Immature natural killer cell (primary cell): ENCODE data around the gene WDR6. TPM values are rescaled to one million over a fixed set of nuclear protein-coding genes. Genes with fewer than 3 reads are reported as not detected.

Experiments used
- DNase-seq, 3 donors: peaks; one replicate each; pipeline ENCODE4 v3.0.0; 2022; ENCODE audit warnings: mixed read lengths in 1 of 3
- H3K27ac Mint-ChIP-seq, 6 donors: one replicate each; pipeline ENCODE4 v1.8.0; 2020; ENCODE audit warnings: mixed read lengths in 6 of 6, mild to moderate bottlenecking in 5 of 6, inconsistent platforms in 4 of 6, moderate library complexity in 3 of 6
- H3K27me3 Mint-ChIP-seq, 3 donors: one replicate each; pipeline ENCODE4 v1.8.0; 2020 to 2021; ENCODE audit warnings: low read depth in 3 of 3, mild to moderate bottlenecking in 3 of 3, mixed read lengths in 3 of 3, moderate library complexity in 3 of 3, inconsistent platforms in 1 of 3
- H3K36me3 Mint-ChIP-seq, 3 donors: one replicate each; pipeline ENCODE4 v1.8.0; 2020; ENCODE audit warnings: mixed read lengths in 3 of 3, inconsistent platforms in 2 of 3, mild to moderate bottlenecking in 2 of 3
- H3K4me1 Mint-ChIP-seq, 2 donors: one replicate each; pipeline ENCODE4 v1.8.0; 2020; ENCODE audit warnings: inconsistent platforms in 2 of 2, mild to moderate bottlenecking in 2 of 2, mixed read lengths in 2 of 2, moderate library complexity in 1 of 2
- H3K4me3 Mint-ChIP-seq, 5 donors: one replicate each; pipeline ENCODE4 v1.8.0; 2020; ENCODE audit warnings: mild to moderate bottlenecking in 5 of 5, mixed read lengths in 5 of 5, inconsistent platforms in 3 of 5, moderate library complexity in 3 of 5
- H3K9me3 Mint-ChIP-seq, 6 donors: one replicate each; pipeline ENCODE4 v1.8.0; 2020; ENCODE audit warnings: mild to moderate bottlenecking in 6 of 6, mixed read lengths in 6 of 6, inconsistent platforms in 4 of 6, moderate library complexity in 3 of 6
- polyA plus RNA-seq, 3 donors: library from polyadenylated mRNA; unstranded; fragments of 300-500 nt; fragmentation: Illumina TruSeq; gene quantifications; one replicate each; pipeline ENCODE4 v1.2.3, GENCODE V29; 2021

The WDR6 gene
- 100 to 1,000 TPM in 1 of 3 donors, 10 to 100 TPM in 2; 56.8 to 114 (median 70.6) TPM for polyA plus RNA-seq

DNA sequence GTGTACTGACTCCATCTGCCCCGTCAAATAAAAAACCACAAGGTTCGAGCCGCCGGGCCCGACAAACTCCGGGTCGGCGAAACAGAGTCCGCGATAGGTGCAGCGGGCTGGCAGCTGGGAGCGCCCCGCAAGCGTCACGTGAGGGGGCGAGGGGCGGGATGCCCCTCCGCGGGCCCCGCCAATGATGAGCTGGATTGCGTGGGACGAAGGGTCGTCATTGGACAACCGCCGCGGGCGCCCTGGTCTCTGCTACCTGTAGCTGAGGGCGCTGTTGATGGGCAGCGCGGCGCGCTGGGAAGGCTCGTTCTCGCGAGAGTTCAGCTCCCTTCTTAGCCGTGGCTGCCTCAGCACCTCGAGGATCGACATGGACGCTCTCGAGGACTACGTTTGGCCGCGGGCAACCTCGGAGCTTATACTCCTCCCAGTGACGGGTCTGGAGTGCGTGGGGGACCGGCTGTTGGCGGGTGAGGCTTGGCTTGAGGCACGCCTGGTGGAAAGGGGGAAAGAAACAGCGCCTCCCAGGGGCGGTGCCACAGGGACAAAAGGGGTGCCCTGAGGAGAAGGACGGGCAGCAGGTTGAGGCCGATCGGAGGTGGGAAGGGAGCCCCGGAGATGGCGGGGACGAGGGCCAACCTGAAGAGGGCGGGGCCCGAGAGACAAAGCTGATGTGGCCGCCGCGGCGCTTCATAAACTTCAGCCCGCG is at the start of gene WDR6:
Gene WDR6 (plus strand): TSS at position 324 of the 703 bp plus-strand sequence. CDS start 41 bp downstream, at position 365.
- peaks cover 0 to 10% (median 6%) of the 10 kb centered on the region in 3 donors for H3K27me3 Mint-ChIP-seq
- peak; percentile 96 to 97 (median 96) for DNase-seq
- peak within 1 kb of the TSS; percentile 97 to 100 (median 99) for H3K4me3 Mint-ChIP-seq
- no peaks in the 10 kb centered on the region for H3K36me3 Mint-ChIP-seq
- H3K9me3 Mint-ChIP-seq = no peaks in the 10 kb centered on the region
- H3K27ac Mint-ChIP-seq = peak within 1 kb of the TSS; percentile 93 to 99 (median 98)
- H3K4me1 Mint-ChIP-seq = peaks cover 28 to 36% of the 10 kb centered on the region in 2 donors

GRCh38 chr3:48960841-48961413 is 46.3 kb upstream of the WDR6 start:
- no peak for DNase-seq
- Mint-ChIP-seq H3K9me3 (no peaks in the 10 kb centered on the region), H3K36me3 (peaks cover 0 to 17% (median 10%) of the 10 kb centered on the region in 3 donors), H3K27ac (peak overlapping the region in 2 of 6 donors; percentile 36 to 51), H3K4me3 (no peak overlapping the region), H3K27me3 (peaks cover 0 to 1% (median 0%) of the 10 kb centered on the region in 3 donors), H3K4me1 (peaks cover 3 to 15% of the 10 kb centered on the region in 2 donors)

- no peak for DNase-seq
- Mint-ChIP-seq H3K4me3 (no peak overlapping the region), H3K27ac (peak overlapping the region in 5 of 6 donors; percentile 1 to 65 (median 12)), H3K4me1 (peaks cover 16 to 24% of the 10 kb centered on the region in 2 donors), H3K36me3 (peaks cover 0 to 18% (median 12%) of the 10 kb centered on the region in 3 donors), H3K27me3 (no peaks in the 10 kb centered on the region), H3K9me3 (no peaks in the 10 kb centered on the region)
These were observed 44.9 kb upstream of the WDR6 start for GRCh38 chr3:48962340-48962739.

DNA sequence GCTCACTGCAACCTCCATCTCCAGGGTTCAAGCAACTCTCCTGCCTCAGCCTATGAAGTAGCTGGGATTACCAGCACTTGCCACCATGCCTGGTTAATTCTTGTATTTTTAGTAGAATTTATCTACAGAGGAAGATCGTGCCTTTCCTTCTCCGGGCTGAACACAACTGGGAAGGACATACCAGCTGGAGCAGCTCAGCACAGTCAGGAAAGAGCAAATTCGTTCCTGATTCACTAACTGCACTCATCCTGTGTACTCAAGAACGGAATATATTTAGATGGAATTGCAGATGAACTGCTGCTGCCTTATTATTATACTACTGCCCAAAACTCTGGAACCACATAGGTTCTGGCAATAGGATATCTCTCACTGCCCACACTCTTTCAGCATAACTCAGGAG is 44.3 kb upstream of the WDR6 start:
- Mint-ChIP-seq H3K4me3 (no peak overlapping the region), H3K27ac (peak overlapping the region in 1 of 6 donors; percentile 6), H3K9me3 (no peaks in the 10 kb centered on the region), H3K27me3 (no peaks in the 10 kb centered on the region), H3K36me3 (peaks cover 0 to 16% (median 11%) of the 10 kb centered on the region in 3 donors), H3K4me1 (peaks cover 15 to 24% of the 10 kb centered on the region in 2 donors)
- DNase-seq = no peak

GRCh38 chr3:48963591-48963990 is 43.6 kb upstream of the WDR6 start:
- DNase-seq = no peak
- H3K4me1 Mint-ChIP-seq = peaks cover 15 to 24% of the 10 kb centered on the region in 2 donors
- no peak overlapping the region for H3K27ac Mint-ChIP-seq
- no peak overlapping the region for H3K4me3 Mint-ChIP-seq
- H3K36me3 Mint-ChIP-seq = peaks cover 0 to 16% (median 14%) of the 10 kb centered on the region in 3 donors
- no peaks in the 10 kb centered on the region for H3K27me3 Mint-ChIP-seq
- no peaks in the 10 kb centered on the region for H3K9me3 Mint-ChIP-seq

GRCh38 chr3:48966367-48966766 is 40.8 kb upstream of the WDR6 start:
- no peaks in the 10 kb centered on the region for H3K9me3 Mint-ChIP-seq
- no peaks in the 10 kb centered on the region for H3K27me3 Mint-ChIP-seq
- DNase-seq = no peak
- H3K36me3 Mint-ChIP-seq = peaks cover 3 to 36% (median 23%) of the 10 kb centered on the region in 3 donors
- H3K4me1 Mint-ChIP-seq = peaks cover 15 to 19% of the 10 kb centered on the region in 2 donors
- H3K4me3 Mint-ChIP-seq = no peak overlapping the region
- H3K27ac Mint-ChIP-seq = peak overlapping the region in 4 of 6 donors; percentile 36 to 80 (median 46)

DNA sequence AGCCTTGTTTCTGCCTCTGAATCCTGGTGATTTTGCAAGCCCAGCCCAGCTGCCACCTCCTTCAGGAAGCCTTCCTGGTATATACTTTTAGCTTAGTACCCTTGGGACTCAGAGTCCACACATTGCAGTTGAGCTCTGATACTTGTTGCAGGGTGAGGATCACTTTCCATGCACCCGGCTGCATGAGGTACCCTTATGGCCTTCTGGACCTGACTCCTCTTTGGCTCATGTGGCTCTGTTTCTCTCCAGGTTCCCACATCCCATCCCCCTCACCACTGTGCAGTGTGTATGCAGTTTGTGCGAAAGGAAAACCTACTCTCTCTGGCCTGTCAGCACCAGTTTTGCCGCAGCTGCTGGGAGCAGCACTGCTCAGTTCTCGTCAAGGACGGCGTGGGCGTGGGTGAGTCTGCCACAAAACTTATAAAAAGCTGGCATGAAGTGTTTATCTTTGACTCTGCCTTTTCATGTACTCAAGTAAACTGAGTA is 40.3 kb upstream of the WDR6 start:
- Mint-ChIP-seq H3K36me3 (peaks cover 3 to 42% (median 28%) of the 10 kb centered on the region in 3 donors), H3K4me3 (peak overlapping the region in 1 of 5 donors; percentile 3), H3K27ac (peak overlapping the region in 5 of 6 donors; percentile 36 to 80 (median 52)), H3K4me1 (peaks cover 15 to 19% of the 10 kb centered on the region in 2 donors), H3K27me3 (no peaks in the 10 kb centered on the region), H3K9me3 (no peaks in the 10 kb centered on the region)
- DNase-seq = no peak

DNA sequence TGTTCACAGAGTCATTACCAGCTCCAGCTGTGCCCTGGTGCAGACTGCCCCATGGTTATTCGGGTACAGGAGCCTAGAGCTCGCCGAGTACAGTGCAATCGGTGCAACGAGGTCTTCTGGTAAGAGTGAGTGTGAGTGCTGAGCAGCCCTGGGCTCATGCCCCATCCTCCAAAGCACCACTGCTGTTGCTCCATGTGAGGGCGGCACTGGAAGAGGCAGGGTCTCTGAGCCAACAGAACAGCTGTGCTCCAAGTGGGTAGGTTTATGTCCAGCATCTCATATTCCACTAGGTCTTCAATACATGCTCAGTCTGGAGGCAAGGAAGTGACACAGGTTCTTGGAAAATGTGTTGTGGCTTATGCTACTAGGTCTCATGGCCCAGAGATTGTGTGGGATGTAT is 36.6 kb upstream of the WDR6 start:
- no peaks in the 10 kb centered on the region for H3K9me3 Mint-ChIP-seq
- H3K27me3 Mint-ChIP-seq = no peaks in the 10 kb centered on the region
- peaks cover 15 to 19% of the 10 kb centered on the region in 2 donors for H3K4me1 Mint-ChIP-seq
- H3K36me3 Mint-ChIP-seq = peaks cover 10 to 49% (median 31%) of the 10 kb centered on the region in 3 donors
- no peak for DNase-seq
- H3K4me3 Mint-ChIP-seq = no peak overlapping the region
- H3K27ac Mint-ChIP-seq = no peak overlapping the region

GRCh38 chr3:48974076-48974864 is 32.9 kb upstream of the WDR6 start:
- Mint-ChIP-seq H3K27ac (peak overlapping the region in 3 of 6 donors; percentile 28 to 71 (median 41)), H3K4me1 (no peaks in the 10 kb centered on the region), H3K27me3 (no peaks in the 10 kb centered on the region), H3K36me3 (peaks cover 16 to 57% (median 28%) of the 10 kb centered on the region in 3 donors), H3K4me3 (no peak overlapping the region), H3K9me3 (no peaks in the 10 kb centered on the region)
- no peak for DNase-seq

GRCh38 chr3:48979451-48979850 is 27.7 kb upstream of the WDR6 start:
- no peak overlapping the region for H3K27ac Mint-ChIP-seq
- no peaks in the 10 kb centered on the region for H3K27me3 Mint-ChIP-seq
- no peak for DNase-seq
- no peak overlapping the region for H3K4me3 Mint-ChIP-seq
- H3K9me3 Mint-ChIP-seq = no peaks in the 10 kb centered on the region
- H3K36me3 Mint-ChIP-seq = peaks cover 15 to 64% (median 24%) of the 10 kb centered on the region in 3 donors
- H3K4me1 Mint-ChIP-seq = no peaks in the 10 kb centered on the region

- Mint-ChIP-seq H3K27ac (no peak overlapping the region), H3K27me3 (no peaks in the 10 kb centered on the region), H3K4me1 (no peaks in the 10 kb centered on the region), H3K36me3 (peaks cover 17 to 56% (median 17%) of the 10 kb centered on the region in 3 donors), H3K4me3 (no peak overlapping the region), H3K9me3 (no peaks in the 10 kb centered on the region)
- no peak for DNase-seq
These were observed 26.9 kb upstream of the WDR6 start for GRCh38 chr3:48980295-48980694.

DNA sequence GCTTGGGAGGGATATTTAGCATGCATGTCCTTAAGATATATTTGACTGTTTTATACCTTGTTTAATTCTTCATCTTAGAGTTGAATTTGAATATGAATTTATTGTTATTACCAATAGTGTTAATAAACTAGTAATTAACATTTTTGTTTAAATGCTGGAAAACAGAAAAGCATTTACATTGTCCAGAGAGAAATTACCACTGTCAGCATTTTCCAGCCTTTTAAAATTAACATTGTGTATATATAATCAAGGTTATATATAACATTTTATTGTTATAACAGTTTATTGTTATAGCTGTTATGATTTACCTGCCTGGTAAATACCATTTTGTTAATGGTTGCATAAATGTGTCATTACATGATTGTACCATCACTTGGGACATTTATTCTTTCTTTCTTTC is 25.2 kb upstream of the WDR6 start:
- H3K4me1 Mint-ChIP-seq = no peaks in the 10 kb centered on the region
- DNase-seq = no peak
- H3K36me3 Mint-ChIP-seq = peaks cover 17 to 48% (median 17%) of the 10 kb centered on the region in 3 donors
- no peak overlapping the region for H3K27ac Mint-ChIP-seq
- H3K27me3 Mint-ChIP-seq = peaks cover 0 to 3% (median 2%) of the 10 kb centered on the region in 3 donors
- H3K9me3 Mint-ChIP-seq = no peaks in the 10 kb centered on the region
- no peak overlapping the region for H3K4me3 Mint-ChIP-seq

DNA sequence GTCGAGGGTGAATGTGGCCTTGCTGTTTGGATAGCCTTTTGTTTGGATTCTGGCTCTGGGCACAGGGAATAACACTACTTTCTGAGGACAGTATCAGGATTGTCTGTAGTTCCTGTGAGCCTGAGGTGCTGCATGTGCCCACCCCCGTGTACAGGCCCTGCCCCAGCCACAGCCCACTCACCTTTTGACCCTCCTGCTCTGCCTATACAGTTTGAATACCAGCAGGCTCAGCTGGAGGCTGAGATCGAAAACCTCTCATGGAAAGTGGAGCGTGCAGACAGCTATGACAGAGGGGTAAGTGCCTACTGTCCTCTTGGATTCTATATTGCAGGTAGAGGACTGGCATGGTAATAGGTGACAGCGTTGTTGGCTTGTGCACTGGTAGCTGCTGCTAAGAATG is 24.5 kb upstream of the WDR6 start:
- H3K4me3 Mint-ChIP-seq = no peak overlapping the region
- H3K27me3 Mint-ChIP-seq = peaks cover 0 to 3% (median 2%) of the 10 kb centered on the region in 3 donors
- DNase-seq = no peak
- H3K27ac Mint-ChIP-seq = peak overlapping the region in 2 of 6 donors; percentile 2 to 34
- peaks cover 17 to 48% (median 17%) of the 10 kb centered on the region in 3 donors for H3K36me3 Mint-ChIP-seq
- no peaks in the 10 kb centered on the region for H3K9me3 Mint-ChIP-seq
- H3K4me1 Mint-ChIP-seq = peaks cover 0 to 1% of the 10 kb centered on the region in 2 donors
